Glutamatergic neuron (in vitro differentiated cells): ENCODE measurements around the gene FAM53A. TPM values are rescaled to one million over a fixed set of nuclear protein-coding genes. Genes with fewer than 3 reads are reported as not detected.

Experiments
- DNase-seq: peaks from one replicate; pipeline ENCODE4 v3.0.0; 2022
- H3K27ac Mint-ChIP-seq: one replicate; pipeline ENCODE4 v1.8.0; 2020; ENCODE audit warnings: mild to moderate bottlenecking, mixed read lengths, inconsistent platforms; ENCODE audit not compliant: unreplicated experiment
- H3K27me3 Mint-ChIP-seq: one replicate; pipeline ENCODE4 v1.8.0; 2020; ENCODE audit warnings: mild to moderate bottlenecking, moderate library complexity, mixed read lengths, inconsistent platforms; ENCODE audit not compliant: unreplicated experiment
- H3K36me3 Mint-ChIP-seq: one replicate; pipeline ENCODE4 v1.8.0; 2020; ENCODE audit warnings: mild to moderate bottlenecking, mixed read lengths, inconsistent platforms; ENCODE audit not compliant: unreplicated experiment
- H3K4me1 Mint-ChIP-seq: one replicate; pipeline ENCODE4 v1.8.0; 2020; ENCODE audit warnings: mild to moderate bottlenecking, low read depth, mixed read lengths, inconsistent platforms; ENCODE audit not compliant: unreplicated experiment
- H3K4me3 Mint-ChIP-seq: one replicate; pipeline ENCODE4 v1.8.0; 2020; ENCODE audit warnings: mild to moderate bottlenecking, mixed read lengths, inconsistent platforms; ENCODE audit not compliant: unreplicated experiment
- H3K9me3 Mint-ChIP-seq: one replicate; pipeline ENCODE4 v1.8.0; 2020; ENCODE audit warnings: mild to moderate bottlenecking, moderate library complexity, mixed read lengths, inconsistent platforms; ENCODE audit not compliant: unreplicated experiment
- CTCF ChIP-seq: fragments of 200-600 bp; sonication (generic); IDR thresholded peaks from one replicate; pipeline ENCODE4 v1.5.0; 2021; ENCODE audit not compliant: partially characterized antibody, unreplicated experiment
- total RNA-seq: library from RNA; stranded (reverse); fragmentation: NEBNext Ultra II Directional; extraction: Animal tissue kit (Norgen Biotek cat#: 25700); gene quantifications from one replicate; pipeline ENCODE4 v1.2.1, GENCODE V29; 2021; ENCODE audit not compliant: unreplicated experiment

Gene FAM53A
- total RNA-seq, 1 donor from 2014 or later, result 1.1 TPM

GRCh38 chr4:1669270-1669669, 14.8 kb downstream of the FAM53A start:
- no peak for TF ChIP-seq CTCF
- no peak for DNase-seq
- Mint-ChIP-seq H3K4me3 (no peak overlapping the region), H3K27ac (no peak overlapping the region), H3K27me3 (peaks cover 3% of the 10 kb centered on the region), H3K36me3 (no peaks in the 10 kb centered on the region), H3K9me3 (peaks cover 1% of the 10 kb centered on the region), H3K4me1 (no peaks in the 10 kb centered on the region)

GRCh38 chr4:1668488-1668840, 15.6 kb downstream of the FAM53A start:
- Mint-ChIP-seq H3K4me3 (no peak overlapping the region), H3K9me3 (peaks cover 1% of the 10 kb centered on the region), H3K4me1 (no peaks in the 10 kb centered on the region), H3K36me3 (no peaks in the 10 kb centered on the region), H3K27me3 (peaks cover 3% of the 10 kb centered on the region), H3K27ac (no peak overlapping the region)
- DNase-seq, result no peak
- no peak for TF ChIP-seq CTCF

- H3K36me3 Mint-ChIP-seq, result no peaks in the 10 kb centered on the region
Measured at GRCh38 chr4:1667273-1667672, 16.8 kb downstream of the FAM53A start.

GRCh38 chr4:1666391-1666790, 17.7 kb downstream of the FAM53A start:
- no peak overlapping the region for H3K27ac Mint-ChIP-seq
- DNase-seq, result no peak
- no peaks in the 10 kb centered on the region for H3K36me3 Mint-ChIP-seq
- no peak overlapping the region for H3K4me3 Mint-ChIP-seq
- H3K4me1 Mint-ChIP-seq, result no peaks in the 10 kb centered on the region
- no peak for TF ChIP-seq CTCF
- no peaks in the 10 kb centered on the region for H3K27me3 Mint-ChIP-seq
- H3K9me3 Mint-ChIP-seq, result no peaks in the 10 kb centered on the region

More at GRCh38 chr4:1667273-1667672, 16.8 kb downstream of the FAM53A start:
- H3K27me3 Mint-ChIP-seq, result peaks cover 3% of the 10 kb centered on the region
- H3K4me1 Mint-ChIP-seq, result no peaks in the 10 kb centered on the region
- H3K27ac Mint-ChIP-seq, result no peak overlapping the region
- TF ChIP-seq CTCF, result no peak
- no peak for DNase-seq
- H3K9me3 Mint-ChIP-seq, result no peaks in the 10 kb centered on the region
- H3K4me3 Mint-ChIP-seq, result no peak overlapping the region

GRCh38 chr4:1664141-1664540, 20.0 kb downstream of the FAM53A start:
- Mint-ChIP-seq H3K9me3 (no peaks in the 10 kb centered on the region), H3K4me3 (no peak overlapping the region), H3K27me3 (no peaks in the 10 kb centered on the region), H3K27ac (no peak overlapping the region), H3K36me3 (no peaks in the 10 kb centered on the region), H3K4me1 (no peaks in the 10 kb centered on the region)
- TF ChIP-seq CTCF, result no peak
- no peak for DNase-seq
